Mesodermal cell (in vitro differentiated cells): ENCODE data around the gene PRRX2.

Experiments used
- H3K27ac ChIP-seq: 2 replicates; pipeline ENCODE4 v1.7.0; 2013; ENCODE audit warnings: mild to moderate bottlenecking, low read depth, low read length, moderate library complexity; ENCODE audit not compliant: severe bottlenecking
- H3K36me3 ChIP-seq: 2 replicates; pipeline ENCODE4 v1.7.1; 2013; ENCODE audit warnings: mild to moderate bottlenecking, low read length, moderate library complexity; ENCODE audit not compliant: control insufficient read depth, insufficient read depth
- H3K4me1 ChIP-seq: one replicate; pipeline ENCODE4 v1.7.1; 2013; ENCODE audit warnings: mild to moderate bottlenecking, low read length; ENCODE audit not compliant: insufficient read depth, control insufficient read depth, poor library complexity, severe bottlenecking
- H3K4me3 ChIP-seq: 2 replicates; pipeline ENCODE4 v1.7.0; 2013; ENCODE audit warnings: low read length, control low read depth, mild to moderate bottlenecking; ENCODE audit not compliant: insufficient read depth, poor library complexity, severe bottlenecking; ENCODE audit errors: extremely low read depth
- H3K9me3 ChIP-seq: 2 replicates; pipeline ENCODE4 v1.7.1; 2013; ENCODE audit warnings: mild to moderate bottlenecking, low read length, moderate library complexity; ENCODE audit not compliant: control insufficient read depth
- WGBS, 2 experiments: methylation state at CpG; one replicate each; pipeline ENCODE4 v1.1.5; 2013; ENCODE audit warnings: missing lambda C conversion rate in 2 of 2; ENCODE audit not compliant: insufficient coverage in 2 of 2; 5-methylcytosine and 5-hydroxymethylcytosine counted together

The PRRX2 gene

DNA sequence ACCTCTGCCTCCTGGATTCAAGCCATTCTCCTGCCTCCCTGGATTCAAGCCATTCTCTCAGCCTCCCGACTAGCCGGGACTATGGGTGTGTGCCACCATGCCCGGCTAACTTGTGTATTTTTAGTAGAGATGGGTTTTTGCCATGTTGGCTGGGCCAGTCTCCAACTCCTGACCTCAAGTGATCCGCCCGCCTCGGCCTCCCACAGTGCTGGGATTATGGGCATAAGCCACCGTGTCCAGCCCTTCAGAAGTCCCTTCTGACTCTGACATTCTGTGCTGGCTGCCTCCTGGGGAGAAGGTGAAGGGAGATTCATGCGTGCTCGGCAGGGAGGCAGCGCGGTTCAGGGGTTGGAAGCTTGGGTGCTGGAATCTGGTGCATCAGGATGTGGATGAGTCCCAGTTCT lies 28.8 kb downstream of the PRRX2 start:
- Histone ChIP-seq H3K4me1 (peaks cover 11% of the 10 kb centered on the region), H3K27ac (no peak overlapping the region), H3K4me3 (no peak overlapping the region), H3K36me3 (no peaks in the 10 kb centered on the region), H3K9me3 (no peaks in the 10 kb centered on the region)
- WGBS, 2 experiments = 86 to 94% methylated on average over 5 to 9 of the region's 11 CpGs

DNA sequence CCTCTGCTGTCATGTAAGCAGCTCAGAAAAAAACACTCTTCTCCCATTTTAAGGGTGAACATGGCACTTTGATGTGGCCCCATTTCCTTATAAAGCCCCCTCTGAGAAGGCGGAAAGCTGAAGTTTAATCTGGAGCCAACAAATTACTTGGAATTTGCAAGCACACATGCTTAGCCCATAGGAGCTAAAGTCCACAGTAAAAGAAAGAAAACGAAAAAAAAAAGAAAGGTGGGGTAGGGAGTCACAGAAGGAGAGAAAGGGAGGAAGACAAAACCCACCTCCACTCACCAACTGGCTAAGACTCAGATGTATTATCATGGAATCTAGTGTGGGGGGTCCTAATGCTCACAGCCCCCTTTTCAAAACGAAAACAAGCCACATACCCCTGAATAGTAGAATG lies 30.4 kb downstream of the PRRX2 start:
- Histone ChIP-seq H3K4me3 (no peak overlapping the region), H3K27ac (no peak overlapping the region)
- 80 to 100% methylated on average over 1 of the region's 3 CpGs for WGBS, 2 experiments

DNA sequence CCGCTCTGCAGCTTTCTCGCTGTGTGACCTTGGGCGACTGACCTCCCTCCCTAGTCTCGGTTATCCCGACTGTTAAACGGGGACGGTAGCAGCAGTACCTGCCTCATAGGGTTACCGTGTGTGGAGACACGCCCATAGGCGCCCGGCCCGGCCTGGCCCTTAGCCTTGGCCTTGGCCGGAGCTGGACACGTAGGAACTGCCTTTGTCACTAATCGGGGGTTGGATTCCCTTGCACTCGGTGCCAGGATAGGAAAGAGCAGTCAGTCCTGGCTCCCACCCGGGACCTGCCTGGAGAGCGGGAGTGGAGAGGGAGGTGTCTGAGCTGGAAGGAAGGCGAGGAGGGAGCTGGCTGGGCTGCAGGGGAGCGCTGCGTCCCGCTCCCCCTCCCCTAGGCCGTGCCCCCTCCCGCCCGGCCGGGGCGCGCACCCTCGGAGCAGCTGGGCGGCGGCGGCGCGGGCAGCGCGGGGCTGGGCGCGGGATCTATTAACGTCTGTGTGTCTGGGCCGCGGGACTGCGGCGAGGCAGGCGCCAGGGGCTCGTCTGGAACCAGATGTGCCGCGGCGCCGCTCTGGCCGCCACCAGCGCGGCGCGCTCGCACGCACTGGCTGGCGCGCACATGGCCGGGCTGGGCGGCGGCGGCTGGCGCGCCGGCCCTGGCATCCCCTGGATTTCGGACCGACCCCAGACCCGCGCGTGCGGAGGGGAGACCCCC lies 31.7 kb downstream of the PRRX2 start:
- H3K9me3 ChIP-seq = no peaks in the 10 kb centered on the region
- 6 to 8% methylated on average over 58 to 65 of the region's 71 CpGs for WGBS, 2 experiments
- no peaks in the 10 kb centered on the region for H3K36me3 ChIP-seq
- peak overlapping the region; percentile 26 for H3K4me3 ChIP-seq
- no peak overlapping the region for H3K27ac ChIP-seq
- peaks cover 11% of the 10 kb centered on the region for H3K4me1 ChIP-seq

More for the DNA sequence above, 30.4 kb downstream of the PRRX2 start:
- no peaks in the 10 kb centered on the region for H3K36me3 ChIP-seq
- H3K9me3 ChIP-seq = no peaks in the 10 kb centered on the region
- H3K4me1 ChIP-seq = peaks cover 11% of the 10 kb centered on the region

DNA sequence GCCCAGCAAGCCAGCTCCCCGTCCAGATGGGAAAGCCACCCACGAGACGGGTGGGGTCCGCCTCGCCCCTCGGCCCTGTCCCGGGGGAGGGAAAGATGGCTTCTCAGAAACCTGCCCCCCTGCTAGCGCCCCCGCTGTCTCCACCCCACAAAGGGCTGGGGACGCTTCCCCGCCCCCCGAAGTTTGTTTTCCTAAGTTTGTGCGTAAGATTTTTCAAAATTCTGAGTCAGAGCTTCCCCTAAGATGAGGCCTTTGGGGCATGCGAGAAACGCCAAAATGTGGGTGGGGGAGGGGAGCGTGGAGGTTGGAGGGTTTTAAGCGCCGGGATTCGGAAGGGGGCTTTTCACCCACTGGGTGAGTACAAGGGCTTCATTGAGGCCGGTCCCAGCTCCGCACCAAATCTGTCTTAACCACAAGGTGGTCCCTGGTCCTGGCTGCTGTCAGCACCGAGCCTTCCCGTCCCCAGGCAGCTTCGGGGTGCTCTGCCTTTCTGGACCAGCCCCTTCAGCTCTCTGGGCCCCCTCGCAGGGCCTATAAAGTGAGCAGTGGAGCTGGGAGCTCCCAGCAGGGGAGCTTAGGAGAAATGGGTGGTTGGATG lies 32.3 kb downstream of the PRRX2 start:
- peak overlapping the region; percentile 26 for H3K4me3 ChIP-seq
- no peaks in the 10 kb centered on the region for H3K36me3 ChIP-seq
- no peak overlapping the region for H3K27ac ChIP-seq
- no peaks in the 10 kb centered on the region for H3K9me3 ChIP-seq
- peaks cover 11% of the 10 kb centered on the region for H3K4me1 ChIP-seq
- 20 to 36% methylated on average over 5 to 17 of the region's 25 CpGs for WGBS, 2 experiments

DNA sequence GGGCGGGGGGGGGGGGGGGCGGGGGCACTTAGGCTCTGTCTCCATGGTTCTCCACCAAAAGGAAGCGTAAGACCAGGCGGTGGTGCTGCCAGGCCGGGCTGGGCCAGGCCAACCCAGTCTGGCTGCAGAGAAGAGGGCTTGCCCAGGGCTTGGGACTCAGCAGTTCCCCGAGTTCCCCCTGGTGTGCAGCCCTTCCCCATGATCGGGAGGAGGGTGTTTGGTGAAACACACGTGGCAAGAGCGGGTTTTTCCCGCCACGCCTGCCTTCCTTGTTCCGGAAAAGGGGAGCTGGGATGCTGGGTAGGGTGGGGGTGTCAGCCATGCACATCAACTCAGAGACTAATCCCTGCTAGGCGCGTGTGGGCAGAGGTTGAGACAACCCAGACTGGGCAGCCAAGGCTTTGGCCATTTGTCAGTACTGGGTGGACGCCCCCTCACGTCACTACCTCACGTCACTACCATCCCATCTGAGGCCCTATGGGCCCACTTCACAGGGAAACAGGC lies 32.9 kb downstream of the PRRX2 start:
- Histone ChIP-seq H3K36me3 (no peaks in the 10 kb centered on the region), H3K9me3 (no peaks in the 10 kb centered on the region), H3K27ac (no peak overlapping the region), H3K4me1 (peaks cover 11% of the 10 kb centered on the region), H3K4me3 (no peak overlapping the region)
- 82 to 88% methylated on average over 8 to 11 of the region's 17 CpGs for WGBS, 2 experiments

DNA sequence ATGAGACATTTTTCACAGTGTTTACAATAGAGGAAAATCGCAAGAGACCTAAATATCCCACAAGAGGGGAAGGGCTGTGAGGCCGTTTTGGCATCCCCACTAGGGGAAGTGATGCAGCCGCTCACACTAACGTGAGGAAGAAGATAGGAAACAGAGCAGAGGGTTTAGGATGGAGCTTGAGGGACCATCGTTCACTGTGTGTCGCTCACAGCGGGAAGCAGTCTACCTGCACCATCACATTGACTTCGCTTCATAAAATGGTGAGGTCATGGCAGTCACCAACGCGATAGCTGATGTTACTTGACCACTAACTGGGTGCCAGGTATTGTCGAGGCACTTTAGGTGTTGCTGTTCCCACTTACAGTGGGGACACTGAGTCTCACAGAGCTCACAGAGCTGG lies 35.6 kb downstream of the PRRX2 start:
- Histone ChIP-seq H3K4me1 (peaks cover 11% of the 10 kb centered on the region), H3K27ac (no peak overlapping the region), H3K36me3 (no peaks in the 10 kb centered on the region), H3K4me3 (no peak overlapping the region), H3K9me3 (no peaks in the 10 kb centered on the region)
- WGBS, 2 experiments = 91% methylated on average over 11 of the region's 11 CpGs

DNA sequence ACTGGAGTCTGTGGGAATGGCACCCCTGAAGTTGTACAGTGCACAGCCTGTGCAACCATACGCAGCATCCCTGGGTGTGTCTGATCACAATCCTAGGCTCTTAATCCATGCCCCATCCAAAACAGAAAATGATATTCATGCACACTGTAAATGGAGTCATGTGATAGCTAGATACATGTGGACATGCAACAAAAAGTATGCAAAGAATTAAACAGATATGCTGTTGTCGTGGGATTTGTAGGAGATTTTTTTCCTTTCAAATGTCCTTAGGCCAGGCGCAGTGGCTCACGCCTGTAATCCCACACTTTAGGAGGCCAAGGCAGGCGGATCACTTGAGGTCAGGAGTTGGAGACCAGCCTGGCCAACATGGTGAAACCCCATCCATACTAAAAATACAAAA lies 36.1 kb downstream of the PRRX2 start:
- no peak overlapping the region for H3K27ac ChIP-seq
- H3K36me3 ChIP-seq = no peaks in the 10 kb centered on the region
- H3K9me3 ChIP-seq = no peaks in the 10 kb centered on the region
- peaks cover 10% of the 10 kb centered on the region for H3K4me1 ChIP-seq
- H3K4me3 ChIP-seq = no peak overlapping the region
- 87 to 94% methylated on average over 4 to 5 of the region's 5 CpGs for WGBS, 2 experiments

DNA sequence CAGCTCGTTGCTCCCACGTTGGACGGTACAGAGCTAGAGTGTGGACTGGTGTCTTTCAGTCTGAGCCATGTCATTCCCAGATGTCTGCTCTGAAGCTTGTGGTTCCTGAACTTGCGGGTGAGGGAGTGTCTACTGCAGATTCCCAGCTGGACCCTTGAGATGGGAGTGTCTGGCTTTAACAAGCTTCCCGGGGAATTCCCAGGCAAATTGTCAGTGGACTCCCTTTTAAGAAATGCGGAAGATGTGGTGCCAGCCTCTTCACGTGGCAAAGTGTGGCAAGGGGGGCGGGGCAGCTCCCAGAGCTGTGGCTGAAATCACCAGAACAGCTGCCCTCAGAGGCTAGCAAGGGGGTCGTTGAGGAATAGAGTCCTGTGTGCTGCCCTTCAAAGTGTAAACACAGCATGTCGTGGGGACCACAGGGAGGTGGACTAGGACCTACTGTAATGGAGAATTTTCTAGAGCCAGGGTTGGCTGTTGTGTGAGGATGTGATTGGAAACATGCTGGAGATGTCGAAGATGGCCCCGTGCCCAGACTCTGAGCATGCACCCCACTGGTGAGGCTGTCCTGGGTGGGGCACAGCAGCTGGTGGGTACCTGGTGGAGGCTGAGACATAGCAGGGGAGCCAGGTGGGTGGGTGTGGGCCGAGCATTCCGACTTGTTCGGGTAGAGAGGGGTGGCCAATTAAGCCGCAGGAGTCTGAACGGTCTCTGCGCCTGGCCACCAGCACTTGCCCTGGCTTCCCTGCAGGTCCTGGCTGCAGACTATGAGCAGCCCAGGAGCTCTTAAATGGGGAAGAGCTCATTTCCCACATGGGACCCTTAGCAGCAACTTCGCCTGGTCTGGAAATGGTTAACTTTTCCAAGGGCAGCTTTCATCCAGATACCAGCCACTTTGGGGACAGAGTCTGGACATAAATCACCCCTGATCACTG lies 37.4 kb downstream of the PRRX2 start:
- no peak overlapping the region for H3K27ac ChIP-seq

DNA sequence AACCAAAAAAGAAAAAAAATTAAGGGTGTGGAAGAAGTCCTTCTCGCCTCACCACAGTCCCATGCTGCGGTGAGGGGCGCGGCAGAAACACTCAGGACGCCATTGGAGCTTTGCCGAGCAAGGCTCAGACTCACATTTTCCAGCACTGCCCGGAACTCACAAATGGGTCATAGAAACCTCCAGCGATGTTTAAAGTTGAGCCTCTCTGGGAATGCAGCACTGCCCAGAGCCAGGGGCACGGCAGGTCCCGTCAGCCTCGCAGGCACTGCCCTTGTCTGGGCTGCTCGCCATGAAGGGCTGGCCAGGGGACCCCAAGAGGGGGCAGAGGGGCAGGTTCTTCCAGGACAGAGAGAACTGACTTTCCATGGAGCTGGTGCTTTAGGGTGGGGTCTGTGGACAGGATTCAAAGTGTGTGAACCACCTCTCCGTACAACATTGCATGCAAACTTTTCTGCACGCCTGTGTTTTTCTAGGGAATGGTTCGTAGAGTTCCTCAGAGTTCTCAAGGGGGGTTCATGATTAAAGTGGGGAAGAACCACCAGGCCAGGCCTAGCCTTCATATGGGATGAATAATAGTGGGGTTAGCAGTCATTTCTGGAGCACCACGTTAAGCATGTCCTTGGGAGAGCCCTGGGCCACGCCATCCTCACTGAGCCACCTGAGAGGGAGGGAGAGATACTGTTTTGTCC lies 38.4 kb downstream of the PRRX2 start:
- H3K4me1 ChIP-seq = no peaks in the 10 kb centered on the region
- 89 to 95% methylated on average over 16 of the region's 17 CpGs for WGBS, 2 experiments
- no peak overlapping the region for H3K4me3 ChIP-seq
- no peaks in the 10 kb centered on the region for H3K36me3 ChIP-seq
- H3K9me3 ChIP-seq = no peaks in the 10 kb centered on the region
- H3K27ac ChIP-seq = no peak overlapping the region

More for the DNA sequence above, 37.4 kb downstream of the PRRX2 start:
- Histone ChIP-seq H3K9me3 (no peaks in the 10 kb centered on the region), H3K4me1 (peaks cover 2% of the 10 kb centered on the region), H3K4me3 (no peak overlapping the region), H3K36me3 (no peaks in the 10 kb centered on the region)
- 84 to 85% methylated on average over 19 of the region's 19 CpGs for WGBS, 2 experiments

DNA sequence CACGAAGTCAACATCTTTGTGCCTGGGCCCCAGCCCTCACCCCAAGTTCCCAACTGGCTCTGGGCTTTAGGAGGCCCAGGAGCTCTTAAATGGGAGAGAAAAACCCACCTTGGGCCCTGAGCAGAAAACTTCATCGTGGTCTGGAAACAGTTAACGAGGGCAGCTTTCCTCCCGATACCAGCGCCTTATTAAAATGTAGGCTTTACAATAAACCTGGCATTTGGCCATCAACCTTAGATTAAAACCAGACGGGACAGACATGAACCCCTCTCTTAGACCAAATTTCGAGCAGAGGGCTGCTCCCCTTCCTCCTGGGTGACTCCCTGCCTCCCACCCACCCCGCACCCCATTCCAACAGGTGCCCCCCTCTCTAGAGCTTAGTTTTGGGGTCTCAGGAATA lies 39.4 kb downstream of the PRRX2 start:
- WGBS, 2 experiments = 92 to 95% methylated on average over 7 of the region's 8 CpGs
- Histone ChIP-seq H3K4me1 (no peaks in the 10 kb centered on the region), H3K27ac (no peak overlapping the region), H3K9me3 (no peaks in the 10 kb centered on the region), H3K36me3 (no peaks in the 10 kb centered on the region), H3K4me3 (no peak overlapping the region)
